NCI-H1417 treated with DMSO at 0.1 percent for 48 hours (cell line): ENCODE results near the gene SNRNP25.
"Not testable (repeated sequence)": the region's sequence is repeated elsewhere in the genome, so short reads cannot be mapped to it uniquely, and the experiment has no call there.

Experiments used
- DNase-seq: peaks from one replicate; lab custom pipeline; 2025; lab: John Stamatoyannopoulos, UW

The SNRNP25 gene

DNA sequence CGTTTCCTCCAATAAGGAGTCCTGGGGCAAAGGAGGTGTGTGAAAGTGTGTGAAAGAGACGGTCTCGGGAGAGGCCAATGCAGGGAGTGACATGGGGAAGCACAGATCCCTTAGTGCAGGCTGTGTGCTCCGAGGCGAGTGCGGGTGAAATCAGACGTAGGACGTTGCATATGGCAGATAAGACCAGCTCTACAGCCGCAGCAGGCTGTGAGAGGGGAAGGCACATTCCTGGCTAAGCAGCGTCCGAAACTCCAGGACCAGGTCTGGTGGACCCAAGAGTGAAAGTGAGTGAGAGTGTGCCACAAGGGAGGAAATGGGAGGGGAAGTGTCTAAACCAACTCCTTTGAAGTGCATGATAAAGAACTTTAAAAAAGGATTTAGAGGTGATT lies 11.6 kb upstream of the SNRNP25 start:
- DNase-seq, result no peak

DNA sequence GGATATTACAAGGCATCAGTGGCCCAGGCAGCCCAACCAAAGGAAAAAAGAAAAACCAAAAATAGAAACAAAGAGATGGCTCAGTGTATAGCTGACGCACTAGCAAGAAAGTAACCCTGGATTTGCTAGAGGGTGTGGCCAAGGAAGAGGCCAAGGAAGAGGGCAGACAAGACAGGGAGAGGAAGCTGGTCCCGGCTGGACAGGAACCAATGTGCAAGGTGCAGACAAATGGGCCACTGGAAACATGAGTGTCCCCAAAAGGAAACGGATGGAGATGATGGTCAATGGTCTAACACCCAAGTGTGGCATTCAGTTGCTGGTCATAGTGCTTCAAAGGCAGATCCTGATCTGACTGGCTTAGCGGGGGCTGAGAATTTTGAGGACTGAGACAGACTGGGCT lies 10.9 kb upstream of the SNRNP25 start:
- no peak for DNase-seq

DNA sequence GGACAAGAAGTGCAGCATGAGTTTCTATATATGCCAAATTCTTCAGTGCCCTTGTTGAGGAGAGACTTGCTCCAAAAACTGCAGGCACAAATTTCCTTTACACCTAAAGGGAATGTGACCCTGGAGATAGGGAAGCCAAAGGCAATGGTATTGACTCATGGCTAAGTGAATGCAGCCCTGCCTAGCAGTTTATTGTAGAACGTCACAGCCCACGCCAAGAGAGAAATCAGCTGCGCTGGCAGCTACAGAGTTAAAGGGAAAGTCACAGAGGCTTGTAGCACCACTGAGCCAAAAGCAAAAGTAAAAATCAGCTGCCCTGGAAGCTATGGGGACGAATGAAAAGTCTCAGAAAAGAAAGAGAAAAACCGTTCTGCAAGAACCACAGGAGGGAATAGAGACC lies 10.3 kb upstream of the SNRNP25 start:
- no peak for DNase-seq

DNA sequence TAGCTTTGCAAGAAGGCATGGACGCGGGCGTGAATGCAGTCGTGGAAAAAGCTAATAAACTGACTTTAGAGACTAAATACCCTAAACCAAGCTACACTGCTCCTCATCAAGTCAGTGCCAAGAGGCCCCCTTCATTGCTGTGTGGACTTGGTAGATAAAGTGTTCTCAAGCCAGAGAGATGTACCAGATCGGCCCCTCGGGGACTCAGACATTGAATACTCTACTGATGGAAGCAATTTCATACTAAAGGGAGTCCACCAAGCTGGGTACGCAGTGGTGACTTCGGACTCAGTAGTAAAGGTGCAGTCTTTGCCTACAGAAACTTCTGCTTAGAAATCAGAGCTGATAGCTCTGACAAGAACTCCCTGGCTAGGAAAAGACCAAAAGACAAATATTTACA lies 9.0 kb upstream of the SNRNP25 start:
- no peak for DNase-seq

DNA sequence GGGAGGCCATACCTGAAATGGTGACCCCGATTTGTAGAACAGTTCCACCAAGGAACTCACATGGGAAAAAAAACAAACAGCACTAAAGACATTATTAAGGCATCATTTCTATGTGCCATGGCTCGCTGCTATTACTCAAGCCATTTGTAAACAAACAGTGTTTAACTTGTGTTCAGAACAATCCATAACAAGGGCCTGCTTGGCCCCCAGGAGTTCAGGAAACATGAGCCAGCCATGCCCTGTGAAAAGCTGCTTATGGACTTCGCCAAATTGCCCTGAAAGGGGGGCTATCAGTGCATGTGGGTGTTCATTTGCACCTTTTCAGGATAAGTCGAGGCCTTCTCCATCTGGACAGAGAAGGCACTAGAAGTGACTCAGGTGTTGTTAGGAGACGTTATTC lies 8.2 kb upstream of the SNRNP25 start:
- DNase-seq, result no peak

DNA sequence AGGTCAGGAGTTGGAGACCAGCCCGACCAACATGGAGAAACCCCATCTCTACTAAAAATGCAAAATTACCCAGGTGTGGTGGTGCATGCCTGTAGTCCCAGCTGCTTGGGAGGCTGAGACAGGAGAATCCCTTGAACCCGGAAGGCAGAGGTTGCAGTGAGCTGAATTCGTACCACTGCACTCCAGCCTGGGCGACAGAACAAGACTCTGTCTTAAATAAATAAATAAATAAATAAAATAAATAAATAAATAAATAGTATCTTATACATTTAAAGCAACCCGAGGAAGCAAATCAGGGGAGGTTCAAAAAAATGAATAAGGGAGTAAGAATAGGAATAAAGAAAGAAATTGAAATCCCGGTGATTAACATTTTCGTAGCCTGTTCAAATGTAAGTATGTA lies 7.1 kb upstream of the SNRNP25 start:
- not testable (repeated sequence) for DNase-seq

DNA sequence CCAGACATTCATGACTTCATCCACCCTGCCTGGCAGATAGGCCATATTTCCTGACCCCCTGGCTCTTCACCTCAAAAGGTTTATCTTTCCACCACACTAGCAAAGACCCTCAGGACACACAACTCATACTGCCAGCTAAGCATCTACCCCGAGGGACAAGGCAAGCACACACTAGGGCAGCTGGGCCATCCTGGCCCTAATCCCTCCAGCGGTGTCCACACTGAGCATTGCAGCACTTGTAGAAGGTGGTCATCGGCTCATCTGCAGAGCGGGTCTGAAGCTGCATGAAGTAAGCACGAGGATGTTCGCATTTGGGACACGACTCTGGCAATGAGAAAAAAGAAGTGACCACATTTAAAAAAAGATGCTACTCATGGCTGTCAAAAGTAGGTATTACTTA lies 6.4 kb upstream of the SNRNP25 start:
- DNase-seq, result no peak

DNA sequence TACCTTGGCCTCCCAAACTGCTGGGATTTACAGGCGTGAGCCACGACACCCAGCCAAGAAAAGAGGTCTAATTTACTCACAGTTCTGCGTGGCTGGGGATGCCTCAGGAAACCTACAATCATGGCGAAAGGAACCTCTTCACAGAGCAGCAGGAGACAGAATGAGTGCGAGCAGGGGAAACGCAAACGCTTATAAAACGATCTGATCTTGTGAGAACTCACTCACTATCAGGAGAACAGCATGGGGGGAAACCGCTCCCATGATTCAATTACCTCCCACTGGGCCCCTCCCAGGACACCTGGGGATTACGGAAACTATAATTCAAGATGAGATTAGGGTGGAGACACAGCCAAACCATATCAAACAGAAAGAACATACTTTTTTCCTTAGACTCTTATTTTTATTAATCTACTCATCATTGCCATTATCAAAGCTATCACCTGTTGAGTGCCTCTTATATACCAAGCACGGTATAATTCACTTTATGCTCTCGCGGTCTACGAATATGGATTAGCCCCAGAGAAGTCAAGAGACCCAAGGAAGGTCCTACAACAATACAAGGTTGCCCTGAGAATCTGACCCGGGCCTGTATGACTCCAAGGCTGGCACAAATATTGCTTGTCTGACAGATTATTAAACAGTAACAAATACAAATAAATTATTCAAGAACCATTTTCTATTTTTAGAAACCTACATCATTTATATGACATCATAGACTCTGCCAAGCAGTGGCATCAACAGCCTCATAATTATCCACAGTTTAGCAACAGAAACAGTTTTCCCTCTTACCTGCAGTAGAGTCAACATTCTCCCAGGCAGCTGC lies 2.6 kb upstream of the SNRNP25 start:
- no peak for DNase-seq

DNA sequence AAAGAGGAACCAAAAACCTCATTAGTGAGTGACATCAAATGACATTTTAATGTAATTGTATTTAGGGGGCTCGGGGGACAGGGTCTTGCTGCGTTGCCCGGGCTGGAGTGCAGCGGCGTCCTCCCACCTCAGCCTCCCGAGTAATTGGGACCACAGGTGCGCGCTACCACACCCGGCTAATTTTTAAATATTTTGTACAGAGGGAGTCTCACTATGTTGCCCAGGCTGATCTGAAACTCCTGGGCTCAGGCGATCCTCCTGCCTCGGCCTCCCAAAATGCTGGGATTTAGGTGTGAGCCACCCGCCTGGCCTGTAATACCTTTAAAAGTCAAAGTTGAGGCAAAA lies 581 bp downstream of the SNRNP25 start:
- DNase-seq, result no peak

DNA sequence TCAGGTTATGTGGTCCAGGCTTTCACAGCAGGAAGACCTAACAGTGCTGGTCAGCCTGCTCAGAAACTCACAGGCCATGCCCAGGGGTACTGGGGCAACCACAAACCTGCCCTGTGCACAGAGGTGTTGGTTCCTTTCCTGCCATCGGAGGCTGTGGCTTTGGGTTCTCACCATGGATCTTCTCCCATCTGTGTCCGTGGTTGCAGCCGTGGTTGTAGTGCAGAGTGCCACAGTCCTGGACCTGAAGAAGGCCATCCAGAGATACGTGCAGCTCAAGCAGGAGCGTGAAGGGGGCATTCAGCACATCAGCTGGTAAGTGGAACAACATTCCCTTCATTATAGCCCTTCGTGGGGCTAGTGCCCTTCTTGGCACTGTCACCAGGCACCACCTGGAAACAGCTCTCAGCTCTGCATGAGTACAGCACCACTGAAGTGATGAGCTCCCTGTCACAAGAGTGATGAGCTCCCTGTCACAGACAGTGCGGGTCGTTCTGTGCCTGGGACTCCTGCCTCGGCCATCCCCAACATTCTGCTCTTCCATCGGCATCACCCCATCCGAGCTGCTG lies 2.0 kb downstream of the SNRNP25 start:
- no peak for DNase-seq

DNA sequence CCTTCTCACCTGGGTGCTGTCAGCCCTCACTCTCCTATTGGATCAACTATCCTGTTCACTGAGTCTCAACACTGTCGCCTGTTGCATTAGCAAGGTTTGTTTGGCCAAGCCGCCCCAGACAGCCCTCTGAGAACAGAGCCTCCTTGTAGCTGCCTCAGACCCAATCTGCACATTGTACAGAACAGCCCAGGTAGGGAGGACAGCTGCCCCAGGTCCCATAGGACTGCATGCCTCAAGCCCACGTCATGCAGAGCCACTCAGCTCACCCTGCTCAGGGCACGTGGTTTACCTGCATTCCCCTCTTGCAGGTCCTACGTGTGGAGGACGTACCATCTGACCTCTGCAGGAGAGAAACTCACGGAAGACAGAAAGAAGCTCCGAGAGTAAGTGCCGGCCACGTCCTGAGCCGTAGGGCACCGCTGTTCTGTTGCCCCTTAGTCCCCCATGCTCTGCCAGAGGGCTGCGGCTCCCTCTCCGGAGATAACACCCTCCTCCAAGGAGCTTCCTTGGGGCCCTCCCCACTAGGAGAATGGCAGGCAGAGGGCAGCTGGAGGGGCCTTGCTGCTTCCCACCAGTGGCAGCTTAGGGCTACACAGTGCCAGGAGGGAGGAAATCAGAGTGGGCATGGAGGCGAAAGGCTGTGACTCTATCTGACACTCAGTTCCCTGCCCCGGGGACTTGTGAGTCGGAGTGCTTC lies 2.8 kb downstream of the SNRNP25 start:
- DNase-seq, result no peak

DNA sequence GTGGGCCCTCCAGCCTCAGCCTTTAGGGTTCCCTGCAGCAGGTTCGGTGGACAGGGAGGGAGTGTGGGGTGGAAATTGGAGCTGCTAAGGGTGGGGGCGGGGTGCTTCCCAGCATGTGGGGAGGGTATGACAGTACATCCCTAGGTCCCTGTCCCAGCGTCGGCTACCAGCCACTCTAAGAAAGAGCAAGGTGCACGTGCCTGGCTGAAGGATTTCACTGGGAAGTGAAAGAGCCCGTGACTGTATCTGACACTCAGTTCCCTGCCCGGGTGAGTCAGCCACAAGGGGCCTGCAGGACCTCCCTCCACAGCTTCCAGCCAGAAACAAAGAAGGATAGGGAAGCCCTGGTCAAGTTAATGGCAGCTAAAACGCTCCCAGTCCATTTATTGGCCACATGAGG lies 4.1 kb downstream of the SNRNP25 start:
- no peak for DNase-seq

DNA sequence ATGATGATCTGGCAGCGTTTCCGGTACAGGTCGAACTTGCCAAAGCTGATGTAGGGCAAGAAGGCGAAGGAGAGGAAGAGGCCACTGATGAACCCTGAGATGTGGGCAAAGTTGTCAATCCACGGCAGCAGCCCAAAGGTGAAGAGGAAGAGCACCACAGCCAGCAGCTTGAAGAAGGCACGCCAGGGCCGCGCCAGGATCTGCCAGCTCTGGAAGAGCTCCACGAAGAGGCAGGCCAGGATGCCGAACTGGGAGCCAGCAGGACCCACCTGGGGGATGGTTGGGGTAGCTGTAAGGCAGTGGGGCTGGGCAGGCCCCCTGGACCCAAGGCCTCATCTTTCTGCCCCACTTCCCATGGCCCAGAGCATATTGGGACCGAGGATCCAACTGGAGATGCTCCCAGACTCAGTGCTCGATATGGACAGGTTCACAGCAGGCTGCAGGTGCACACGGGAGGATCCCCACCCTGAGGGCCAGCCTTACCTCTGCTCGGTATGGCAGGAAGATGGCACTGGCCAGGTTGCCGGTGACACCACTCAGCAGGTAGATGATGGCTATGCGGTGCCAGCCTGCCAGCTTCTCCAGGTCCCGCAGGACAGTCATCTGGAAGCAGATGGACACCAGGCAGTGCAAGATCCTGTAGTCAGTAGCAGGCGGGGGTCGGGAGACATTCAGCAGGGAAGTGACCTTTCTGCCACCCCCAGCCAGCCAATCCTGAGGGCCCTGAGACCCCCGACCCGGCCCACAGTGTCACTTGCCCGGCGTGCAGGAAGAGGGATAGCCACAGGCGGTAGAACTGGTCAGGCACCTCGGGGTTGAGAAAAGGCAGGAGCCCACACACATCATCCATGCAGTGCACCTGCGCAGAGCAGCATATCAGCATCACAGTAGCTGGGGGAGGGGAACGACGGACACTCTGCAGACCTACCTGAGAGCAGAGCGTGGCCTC lies 5.1 kb downstream of the SNRNP25 start:
- DNase-seq, result no peak

DNA sequence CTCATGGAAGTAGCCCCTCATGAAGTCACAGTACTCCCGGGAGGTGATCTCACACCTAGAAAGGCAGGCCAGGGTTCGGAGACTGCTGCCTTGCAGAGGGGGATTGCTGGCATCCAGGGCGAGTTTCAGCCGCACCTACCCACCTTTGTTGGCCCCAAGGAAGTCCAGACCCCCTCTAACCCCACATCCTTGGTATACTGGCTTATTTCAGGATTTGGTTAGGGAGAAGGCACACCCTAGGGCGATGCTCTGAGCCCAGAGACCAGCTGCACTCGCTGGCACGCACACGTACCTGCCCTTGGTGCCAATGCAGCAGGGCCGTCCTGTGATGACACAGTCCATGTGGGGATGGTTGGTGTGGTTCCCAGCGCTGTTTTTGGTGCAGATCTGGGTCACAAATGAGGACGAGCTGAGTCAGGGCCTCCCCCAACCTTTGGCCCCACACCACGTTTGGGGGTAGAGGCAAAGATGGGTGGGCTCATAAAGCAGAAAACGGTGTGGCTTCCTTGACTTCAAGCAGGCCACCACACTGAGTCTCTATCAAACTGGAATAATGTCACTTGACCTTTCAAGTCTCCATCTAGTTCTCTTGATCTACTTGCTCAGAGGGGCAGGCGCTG lies 5.9 kb downstream of the SNRNP25 start:
- no peak for DNase-seq

DNA sequence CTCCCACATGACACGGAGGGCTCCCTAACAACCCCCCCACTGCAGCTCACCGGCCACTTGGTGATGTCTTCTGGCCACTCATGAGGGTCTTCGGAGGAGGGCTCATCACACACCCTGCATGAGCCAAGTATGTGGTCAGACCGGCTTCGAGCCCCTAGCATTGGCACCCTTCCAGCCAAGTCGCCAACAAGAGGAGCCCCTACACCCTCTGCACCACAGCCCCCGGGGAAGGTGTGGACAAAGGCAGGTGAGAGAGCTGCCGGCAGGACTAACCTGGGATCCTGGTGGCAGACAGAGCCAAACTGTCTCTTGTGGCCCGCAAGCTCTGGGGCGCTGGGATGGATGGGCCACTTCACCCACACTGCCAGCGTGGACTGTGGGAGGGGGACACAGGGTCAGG lies 6.5 kb downstream of the SNRNP25 start:
- no peak for DNase-seq

DNA sequence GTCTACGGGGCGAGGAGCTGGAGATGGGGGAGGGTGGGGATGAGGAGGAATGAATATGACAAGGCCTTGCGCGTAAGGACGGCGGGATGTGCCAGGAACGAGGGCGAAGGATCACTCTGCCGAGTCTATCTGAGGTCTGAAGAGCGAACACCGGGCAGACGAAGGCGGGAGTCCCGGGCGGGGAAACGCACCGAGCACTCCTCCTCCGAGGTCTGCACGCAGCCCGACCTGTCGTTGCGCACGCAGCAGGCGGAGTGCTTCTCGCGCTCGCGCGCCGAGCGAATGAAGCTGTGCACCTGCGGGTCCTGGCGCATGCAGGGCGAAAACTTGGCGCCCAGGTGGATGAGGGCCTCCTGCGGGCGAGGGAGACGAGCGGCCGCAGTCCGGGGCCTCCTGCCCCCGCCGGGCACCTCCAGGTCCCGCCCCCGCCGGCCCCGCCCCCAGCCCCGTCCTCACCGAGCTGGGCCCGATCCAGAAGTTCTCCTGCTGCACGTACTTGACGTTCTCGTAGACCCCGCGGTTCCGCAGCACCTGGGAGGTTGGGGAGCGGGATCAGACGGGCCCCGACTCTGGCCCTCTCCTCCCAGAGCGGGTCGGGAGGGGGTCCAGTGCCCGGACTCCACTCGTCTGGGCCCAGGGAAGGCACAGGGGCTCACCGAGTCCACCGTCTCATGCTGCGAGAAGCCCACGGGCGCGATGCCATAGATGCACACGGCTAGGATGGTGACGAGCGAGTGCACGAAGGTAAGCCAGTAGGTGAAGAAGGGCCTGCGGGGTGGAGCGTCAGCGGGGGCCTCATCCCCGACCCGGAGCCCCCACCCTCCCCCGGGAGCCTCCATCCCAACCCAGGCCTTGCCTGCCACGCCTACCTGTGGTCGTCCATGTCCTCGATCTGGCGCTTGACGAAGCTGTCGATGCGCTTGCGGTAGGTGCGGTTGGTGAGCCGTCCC lies 7.6 kb downstream of the SNRNP25 start:
- no peak for DNase-seq

DNA sequence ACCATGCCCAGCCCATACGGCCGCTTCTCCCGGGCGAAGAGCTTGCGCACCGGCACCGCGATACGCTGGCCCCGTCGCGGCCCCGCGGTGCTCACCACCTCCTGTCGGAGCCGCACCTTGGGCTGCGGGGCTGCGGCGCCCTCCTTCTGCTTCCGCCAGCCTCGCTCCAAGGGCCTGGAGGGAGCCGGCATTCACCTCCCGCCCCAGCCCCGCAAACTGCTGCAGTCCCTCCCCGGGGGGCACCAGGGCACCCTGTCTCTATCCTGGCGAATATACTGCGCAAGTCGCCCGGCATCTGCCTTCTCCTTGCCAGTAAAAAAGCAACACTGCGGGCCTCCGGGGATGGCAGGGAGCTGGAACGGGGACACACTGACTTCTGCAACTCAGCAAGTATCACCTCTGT lies 8.3 kb downstream of the SNRNP25 start:
- no peak for DNase-seq

DNA sequence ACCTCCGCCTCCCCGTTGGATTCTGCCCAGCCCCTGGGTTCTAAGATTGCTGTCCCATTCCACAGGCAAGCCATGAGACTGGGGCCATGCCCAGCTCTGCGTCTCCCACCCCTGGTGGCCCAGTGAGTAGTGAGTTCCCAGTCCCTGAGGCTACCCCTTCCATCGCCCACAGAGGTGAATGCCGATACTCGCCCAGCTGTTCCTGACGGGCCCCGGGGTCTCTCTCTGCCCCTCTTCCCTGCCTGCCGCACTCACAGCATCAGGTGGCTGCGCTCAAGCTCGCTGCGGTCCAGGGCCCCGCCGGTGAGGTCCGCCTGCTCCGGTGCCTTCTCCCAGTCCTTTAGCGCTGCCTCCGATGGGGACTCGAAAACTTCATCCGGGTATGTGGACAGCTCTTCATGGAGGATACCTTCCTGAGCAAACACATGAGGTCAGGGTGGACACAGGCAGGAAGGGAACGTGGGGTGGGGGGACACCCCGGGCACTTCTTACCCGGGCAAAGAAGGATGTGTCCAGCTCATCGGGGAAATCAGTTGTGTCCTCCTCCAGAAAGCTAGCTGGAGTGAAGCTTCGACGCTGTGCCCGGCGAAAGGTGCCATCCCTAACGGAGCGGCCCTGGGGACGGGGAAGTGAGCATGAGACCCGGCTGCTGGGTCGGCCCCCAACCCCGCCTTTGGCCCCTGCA lies 8.8 kb downstream of the SNRNP25 start:
- no peak for DNase-seq

DNA sequence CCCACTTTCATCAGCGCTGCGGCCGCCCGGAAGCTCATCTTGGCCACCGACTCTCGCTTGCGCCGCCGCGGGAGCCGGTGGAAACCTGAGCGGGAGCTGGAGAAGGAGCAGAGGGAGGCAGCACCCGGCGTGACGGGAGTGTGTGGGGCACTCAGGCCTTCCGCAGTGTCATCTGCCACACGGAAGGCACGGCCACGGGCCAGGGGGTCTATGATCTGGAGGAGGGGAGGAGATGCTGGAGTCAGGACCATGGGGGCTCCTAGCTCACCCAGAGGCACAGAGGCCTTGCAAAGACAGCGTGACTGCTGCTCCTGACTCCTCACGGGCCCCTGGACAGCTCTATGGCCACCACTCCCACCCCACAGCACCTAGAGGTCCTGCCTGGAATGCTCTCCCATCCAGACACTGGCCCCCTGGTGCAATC lies 9.4 kb downstream of the SNRNP25 start:
- no peak for DNase-seq

DNA sequence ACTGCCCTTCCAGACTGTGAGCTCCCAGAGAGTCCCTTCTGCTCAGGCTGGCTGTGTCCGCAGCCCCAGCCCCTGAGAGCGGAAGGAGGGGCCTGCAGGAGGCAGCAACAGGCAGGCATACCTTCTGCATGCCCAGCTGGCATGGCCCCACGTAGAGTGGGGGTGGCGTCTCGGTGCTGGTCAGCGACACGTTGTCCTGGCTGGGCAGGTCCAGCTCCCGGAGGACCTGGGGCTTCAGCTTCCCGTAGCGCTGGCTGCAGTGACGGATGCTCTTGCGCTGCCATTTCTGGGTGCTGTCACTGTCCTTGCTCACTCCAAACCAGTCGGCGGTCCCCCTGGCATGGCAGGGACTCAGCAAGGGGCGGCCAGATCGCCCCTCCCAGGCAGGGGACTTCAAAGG lies 9.8 kb downstream of the SNRNP25 start:
- no peak for DNase-seq
